Liver (tissue), 9 donors: ENCODE measurements around the gene EEF1G. TPM values are rescaled to one million over a fixed set of nuclear protein-coding genes. Genes with fewer than 3 reads are reported as not detected.

Experiments used
- DNase-seq: peaks from one replicate; pipeline ENCODE4 v3.0.0-alpha.2; 2017; ENCODE audit warnings: low spot score
- H3K27ac ChIP-seq, 2 donors: one replicate each; pipeline ENCODE4 v1.7.0; 2013; ENCODE audit warnings: inconsistent platforms in 2 of 2, low read length in 2 of 2, control low read depth in 1 of 2, low read depth in 1 of 2, mild to moderate bottlenecking in 1 of 2
- H3K27me3 ChIP-seq, 4 donors: one replicate each; pipeline versions ENCODE4 v1.6.1 to v1.7.0; 2013; ENCODE audit warnings: low read length in 3 of 4, inconsistent platforms in 1 of 4, mild to moderate bottlenecking in 1 of 4, moderate library complexity in 1 of 4; ENCODE audit not compliant: control insufficient read depth in 4 of 4, insufficient read depth in 4 of 4
- H3K36me3 ChIP-seq, 4 donors: one replicate each; pipeline versions ENCODE4 v1.6.1 to v1.7.0; 2013; ENCODE audit warnings: low read length in 3 of 4, mild to moderate bottlenecking in 3 of 4, low read depth in 1 of 4, moderate library complexity in 1 of 4; ENCODE audit not compliant: control insufficient read depth in 4 of 4, insufficient read depth in 3 of 4
- H3K4me1 ChIP-seq, 4 donors: one replicate each; pipeline versions ENCODE4 v1.6.1 to v1.7.0; 2013; ENCODE audit warnings: low read length in 3 of 4, mild to moderate bottlenecking in 3 of 4, moderate library complexity in 1 of 4; ENCODE audit not compliant: control insufficient read depth in 4 of 4, insufficient read depth in 4 of 4
- H3K4me3 ChIP-seq, 3 donors: one replicate each; pipeline versions ENCODE4 v1.6.1 to v1.7.0; 2013; ENCODE audit warnings: low read length in 3 of 3, control low read depth in 1 of 3, low read depth in 1 of 3, mild to moderate bottlenecking in 1 of 3
- H3K9ac ChIP-seq, 2 donors: one replicate each; pipeline ENCODE4 v1.7.0; 2013; ENCODE audit warnings: low read length in 2 of 2, mild to moderate bottlenecking in 2 of 2, moderate library complexity in 2 of 2, control low read depth in 1 of 2, low read depth in 1 of 2
- H3K9me3 ChIP-seq, 4 donors: one replicate each; pipeline versions ENCODE4 v1.6.1 to v1.7.0; 2013; ENCODE audit warnings: low read length in 3 of 4; ENCODE audit not compliant: control insufficient read depth in 4 of 4
- CTCF ChIP-seq: fragments of 150-350 bp; IDR thresholded peaks from 2 replicates; pipeline ENCODE4 v1.5.1; 2017; ENCODE audit warnings: improper control_type of control experiment, low read depth, low read length; ENCODE audit not compliant: missing input control
- EGR1 ChIP-seq, 2 donors: IDR thresholded peaks; 2 replicates each; pipeline ENCODE4 v1.6.1; 2016 to 2018; ENCODE audit warnings: antibody characterized with exemption in 2 of 2, low read depth in 2 of 2
- FOXA1 ChIP-seq: IDR thresholded peaks from 2 replicates; pipeline ENCODE4 v1.6.1; 2016; ENCODE audit warnings: antibody characterized with exemption
- FOXA2 ChIP-seq: IDR thresholded peaks from 2 replicates; pipeline ENCODE4 v1.6.1; 2016; ENCODE audit warnings: antibody characterized with exemption
- GABPA ChIP-seq, 2 donors: IDR thresholded peaks in 1 of 2; conservative IDR thresholded peaks in 1 of 2; 2 replicates each; pipeline ENCODE4 v1.6.1; 2016; ENCODE audit warnings: antibody characterized with exemption in 2 of 2, mild to moderate bottlenecking in 1 of 2, moderate library complexity in 1 of 2
- HNF4A ChIP-seq, 2 donors: conservative IDR thresholded peaks; 2 replicates each; pipeline ENCODE4 v1.6.1; 2016; ENCODE audit warnings: antibody characterized with exemption in 2 of 2, mild to moderate bottlenecking in 2 of 2
- HNF4G ChIP-seq: IDR thresholded peaks from 2 replicates; pipeline ENCODE4 v1.6.1; 2016; ENCODE audit warnings: antibody characterized with exemption
- JUND ChIP-seq, 2 donors: IDR thresholded peaks; 2 replicates each; pipeline ENCODE4 v1.6.1; 2016; ENCODE audit warnings: antibody characterized with exemption in 2 of 2
- MAX ChIP-seq: IDR thresholded peaks from 2 replicates; pipeline ENCODE4 v1.6.1; 2016; ENCODE audit warnings: antibody characterized with exemption
- NR2F2 ChIP-seq: IDR thresholded peaks from 2 replicates; pipeline ENCODE4 v1.6.1; 2016; ENCODE audit warnings: antibody characterized with exemption
- RAD21 ChIP-seq, 2 donors: IDR thresholded peaks; 2 replicates each; pipeline ENCODE4 v1.6.1; 2016; ENCODE audit warnings: antibody characterized with exemption in 2 of 2, mild to moderate bottlenecking in 2 of 2
- RXRA ChIP-seq, 2 donors: IDR thresholded peaks; 2 replicates each; pipeline ENCODE4 v1.6.1; 2017 to 2018; ENCODE audit warnings: antibody characterized with exemption in 2 of 2, mild to moderate bottlenecking in 1 of 2
- SP1 ChIP-seq: IDR thresholded peaks from 2 replicates; pipeline ENCODE4 v1.6.1; 2018; ENCODE audit warnings: antibody characterized with exemption, mild to moderate bottlenecking
- TAF1 ChIP-seq: conservative IDR thresholded peaks from 2 replicates; pipeline ENCODE4 v1.6.1; 2016; ENCODE audit warnings: antibody characterized with exemption, mild to moderate bottlenecking
- YY1 ChIP-seq: IDR thresholded peaks from 2 replicates; pipeline ENCODE4 v1.6.1; 2016; ENCODE audit warnings: antibody characterized with exemption, mild to moderate bottlenecking
- WGBS: extraction: QIAGEN DNeasy Blood & Tissue Kit; methylation state at CpG from one replicate; pipeline ENCODE4 v1.1.7; 2013; 5-methylcytosine and 5-hydroxymethylcytosine counted together
- polyA plus RNA-seq, 2 donors: library from polyadenylated mRNA; stranded (reverse) in 1 of 2; unstranded in 1 of 2; fragments of 200-250 nt in 1 of 2; fragments of >200 nt in 1 of 2; fragmentation: Nextera tagmentation in 1 of 2; extraction: Ambion mirVana in 1 of 2; gene quantifications; one replicate each; pipeline versions ENCODE4 v1.2.1 to v1.2.3, GENCODE V29; 2013 to 2015
- total RNA-seq, 2 donors: library from RNA; depleted of rRNA; stranded (reverse); fragments of >200 nt; gene quantifications; one replicate each; pipeline ENCODE4 v1.2.3, GENCODE V29; 2014
- TF ChIP-seq, protein P1 (sequence below): IDR thresholded peaks from 2 replicates; pipeline ENCODE4 v1.6.1; 2016; ENCODE audit warnings: antibody characterized with exemption
- TF ChIP-seq, protein P2 (sequence below): IDR thresholded peaks from 2 replicates; pipeline ENCODE4 v1.6.1; 2016; ENCODE audit warnings: antibody characterized with exemption, mild to moderate bottlenecking
- TF ChIP-seq, protein P3 (sequence below): IDR thresholded peaks from 2 replicates; pipeline ENCODE4 v1.6.1; 2016; ENCODE audit warnings: antibody characterized with exemption
- donor health status: healthy.
- donor health status: healthy.
- donor health status: healthy.
- donor health status: healthy.
- donor health status: healthy.

EEF1G gene
- total and polyA plus RNA-seq, 4 donors: 251 to 640 (median 469) TPM

DNA sequence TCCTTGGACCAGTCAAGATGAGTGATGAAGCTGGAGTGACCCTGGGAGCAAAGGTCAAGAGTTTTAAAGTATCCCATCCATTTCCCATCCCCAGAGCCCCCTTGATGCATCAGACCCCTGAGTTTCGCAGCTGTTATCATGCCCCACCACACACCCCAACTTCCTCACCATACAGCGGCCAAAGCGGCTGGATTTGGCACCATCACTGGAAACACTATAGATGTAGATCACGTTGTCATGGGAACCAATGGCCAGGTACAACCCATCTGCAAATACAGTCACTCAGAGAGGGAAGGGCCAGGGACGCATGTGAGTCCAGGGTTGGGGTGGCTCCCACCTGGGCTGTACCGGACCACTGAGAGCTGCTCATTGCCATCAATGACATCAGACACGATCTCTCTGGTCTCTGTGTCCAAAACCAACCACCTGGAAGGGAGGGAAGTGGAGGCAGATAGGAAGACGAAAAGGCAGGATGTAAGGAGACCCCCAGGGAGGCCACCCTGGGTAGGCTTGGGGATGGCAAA lies 30.1 kb upstream of the EEF1G start:
- no peak for TF ChIP-seq EGR1 (IDR thresholded peaks at IDR 0.05; ENCODE audit: low read depth in 2 of 2)
- no peak for TF ChIP-seq TAF1
- TF ChIP-seq NR2F2: no peak
- TF ChIP-seq, protein P1, sequence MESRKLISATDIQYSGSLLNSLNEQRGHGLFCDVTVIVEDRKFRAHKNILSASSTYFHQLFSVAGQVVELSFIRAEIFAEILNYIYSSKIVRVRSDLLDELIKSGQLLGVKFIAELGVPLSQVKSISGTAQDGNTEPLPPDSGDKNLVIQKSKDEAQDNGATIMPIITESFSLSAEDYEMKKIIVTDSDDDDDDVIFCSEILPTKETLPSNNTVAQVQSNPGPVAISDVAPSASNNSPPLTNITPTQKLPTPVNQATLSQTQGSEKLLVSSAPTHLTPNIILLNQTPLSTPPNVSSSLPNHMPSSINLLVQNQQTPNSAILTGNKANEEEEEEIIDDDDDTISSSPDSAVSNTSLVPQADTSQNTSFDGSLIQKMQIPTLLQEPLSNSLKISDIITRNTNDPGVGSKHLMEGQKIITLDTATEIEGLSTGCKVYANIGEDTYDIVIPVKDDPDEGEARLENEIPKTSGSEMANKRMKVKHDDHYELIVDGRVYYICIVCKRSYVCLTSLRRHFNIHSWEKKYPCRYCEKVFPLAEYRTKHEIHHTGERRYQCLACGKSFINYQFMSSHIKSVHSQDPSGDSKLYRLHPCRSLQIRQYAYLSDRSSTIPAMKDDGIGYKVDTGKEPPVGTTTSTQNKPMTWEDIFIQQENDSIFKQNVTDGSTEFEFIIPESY: no peak
- TF ChIP-seq RXRA (IDR thresholded peaks at IDR 0.05): no peak
- TF ChIP-seq FOXA2: no peak
- TF ChIP-seq HNF4A (conservative IDR thresholded peaks at IDR 0.05): no peak
- TF ChIP-seq YY1: no peak
- TF ChIP-seq, protein P2, sequence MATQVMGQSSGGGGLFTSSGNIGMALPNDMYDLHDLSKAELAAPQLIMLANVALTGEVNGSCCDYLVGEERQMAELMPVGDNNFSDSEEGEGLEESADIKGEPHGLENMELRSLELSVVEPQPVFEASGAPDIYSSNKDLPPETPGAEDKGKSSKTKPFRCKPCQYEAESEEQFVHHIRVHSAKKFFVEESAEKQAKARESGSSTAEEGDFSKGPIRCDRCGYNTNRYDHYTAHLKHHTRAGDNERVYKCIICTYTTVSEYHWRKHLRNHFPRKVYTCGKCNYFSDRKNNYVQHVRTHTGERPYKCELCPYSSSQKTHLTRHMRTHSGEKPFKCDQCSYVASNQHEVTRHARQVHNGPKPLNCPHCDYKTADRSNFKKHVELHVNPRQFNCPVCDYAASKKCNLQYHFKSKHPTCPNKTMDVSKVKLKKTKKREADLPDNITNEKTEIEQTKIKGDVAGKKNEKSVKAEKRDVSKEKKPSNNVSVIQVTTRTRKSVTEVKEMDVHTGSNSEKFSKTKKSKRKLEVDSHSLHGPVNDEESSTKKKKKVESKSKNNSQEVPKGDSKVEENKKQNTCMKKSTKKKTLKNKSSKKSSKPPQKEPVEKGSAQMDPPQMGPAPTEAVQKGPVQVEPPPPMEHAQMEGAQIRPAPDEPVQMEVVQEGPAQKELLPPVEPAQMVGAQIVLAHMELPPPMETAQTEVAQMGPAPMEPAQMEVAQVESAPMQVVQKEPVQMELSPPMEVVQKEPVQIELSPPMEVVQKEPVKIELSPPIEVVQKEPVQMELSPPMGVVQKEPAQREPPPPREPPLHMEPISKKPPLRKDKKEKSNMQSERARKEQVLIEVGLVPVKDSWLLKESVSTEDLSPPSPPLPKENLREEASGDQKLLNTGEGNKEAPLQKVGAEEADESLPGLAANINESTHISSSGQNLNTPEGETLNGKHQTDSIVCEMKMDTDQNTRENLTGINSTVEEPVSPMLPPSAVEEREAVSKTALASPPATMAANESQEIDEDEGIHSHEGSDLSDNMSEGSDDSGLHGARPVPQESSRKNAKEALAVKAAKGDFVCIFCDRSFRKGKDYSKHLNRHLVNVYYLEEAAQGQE: no peak
- no peak for TF ChIP-seq RAD21 (IDR thresholded peaks at IDR 0.05)
- TF ChIP-seq FOXA1: no peak
- TF ChIP-seq SP1: no peak
- TF ChIP-seq CTCF: no peak
- TF ChIP-seq GABPA (IDR thresholded peaks at IDR 0.05 in 1 of 2, conservative IDR thresholded peaks at IDR 0.05 in 1 of 2): no peak
- no peak for TF ChIP-seq JUND (IDR thresholded peaks at IDR 0.05)
- TF ChIP-seq, protein P3, sequence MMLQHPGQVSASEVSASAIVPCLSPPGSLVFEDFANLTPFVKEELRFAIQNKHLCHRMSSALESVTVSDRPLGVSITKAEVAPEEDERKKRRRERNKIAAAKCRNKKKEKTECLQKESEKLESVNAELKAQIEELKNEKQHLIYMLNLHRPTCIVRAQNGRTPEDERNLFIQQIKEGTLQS: no peak
- no peak for TF ChIP-seq HNF4G
- TF ChIP-seq MAX: no peak
- Histone ChIP-seq H3K4me1 (peaks cover 12 to 55% (median 34%) of the 10 kb centered on the region in 4 donors), H3K9me3 (no peaks in the 10 kb centered on the region), H3K9ac (no peak overlapping the region), H3K4me3 (no peak overlapping the region), H3K27me3 (no peaks in the 10 kb centered on the region), H3K27ac (no peak overlapping the region), H3K36me3 (peaks cover 2 to 14% (median 3%) of the 10 kb centered on the region in 4 donors)
- WGBS: 95% methylated on average over 8 of the region's 8 CpGs
- no peak for DNase-seq
